Measurements from ENCODE around the gene KCNJ9. TPM values are rescaled to one million over a fixed set of nuclear protein-coding genes. Genes with fewer than 3 reads are reported as not detected.

The KCNJ9 gene
- total RNA-seq, 3 donors from 2014 or later, result not detected

GRCh38 chr1:160127865-160128523 lies 46.7 kb downstream of the KCNJ9 start:
- H3K4me1 Mint-ChIP-seq (ENCODE audit: low read depth), result no peaks in the 10 kb centered on the region

GRCh38 chr1:160128636-160129035 lies 47.3 kb downstream of the KCNJ9 start:
- DNase-seq (no peak), ATAC-seq (no peak)
- no peaks in the 10 kb centered on the region for H3K4me1 Mint-ChIP-seq (ENCODE audit: low read depth)
- peaks cover 13% of the 10 kb centered on the region for H3K27me3 Mint-ChIP-seq (ENCODE audit: low read depth)
- H3K9me3 Mint-ChIP-seq, result no peaks in the 10 kb centered on the region
- no peak overlapping the region for H3K4me3 Mint-ChIP-seq
- no peaks in the 10 kb centered on the region for H3K36me3 Mint-ChIP-seq (ENCODE audit: insufficient read depth)

More at GRCh38 chr1:160127865-160128523, 46.7 kb downstream of the KCNJ9 start:
- ATAC-seq (no peak), DNase-seq (no peak)
- H3K9me3 Mint-ChIP-seq, result no peaks in the 10 kb centered on the region
- H3K27me3 Mint-ChIP-seq (ENCODE audit: low read depth), result peaks cover 12% of the 10 kb centered on the region
- H3K4me3 Mint-ChIP-seq, result no peak overlapping the region
- no peaks in the 10 kb centered on the region for H3K36me3 Mint-ChIP-seq (ENCODE audit: insufficient read depth)

- peaks cover 13% of the 10 kb centered on the region for H3K27me3 Mint-ChIP-seq (ENCODE audit: low read depth)
- no peaks in the 10 kb centered on the region for H3K4me1 Mint-ChIP-seq (ENCODE audit: low read depth)
- no peak overlapping the region for H3K4me3 Mint-ChIP-seq
- ATAC-seq, result no peak
- no peaks in the 10 kb centered on the region for H3K36me3 Mint-ChIP-seq (ENCODE audit: insufficient read depth)
- no peaks in the 10 kb centered on the region for H3K9me3 Mint-ChIP-seq
- no peak for DNase-seq
These were observed 47.7 kb downstream of the KCNJ9 start for GRCh38 chr1:160129046-160129445.

GRCh38 chr1:160129558-160129957 lies 48.2 kb downstream of the KCNJ9 start:
- Mint-ChIP-seq H3K36me3 (ENCODE audit: insufficient read depth) (no peaks in the 10 kb centered on the region), H3K9me3 (no peaks in the 10 kb centered on the region), H3K27me3 (ENCODE audit: low read depth) (peaks cover 13% of the 10 kb centered on the region), H3K4me1 (ENCODE audit: low read depth) (no peaks in the 10 kb centered on the region), H3K4me3 (no peak overlapping the region)
- DNase-seq (no peak), ATAC-seq (no peak)

GRCh38 chr1:160129966-160130365 lies 48.6 kb downstream of the KCNJ9 start:
- ATAC-seq (no peak), DNase-seq (no peak)
- Mint-ChIP-seq H3K36me3 (ENCODE audit: insufficient read depth) (no peaks in the 10 kb centered on the region), H3K4me1 (ENCODE audit: low read depth) (no peaks in the 10 kb centered on the region), H3K4me3 (no peak overlapping the region), H3K9me3 (no peaks in the 10 kb centered on the region), H3K27me3 (ENCODE audit: low read depth) (peaks cover 14% of the 10 kb centered on the region)

GRCh38 chr1:160130486-160130885 lies 49.1 kb downstream of the KCNJ9 start:
- H3K4me3 Mint-ChIP-seq, result no peak overlapping the region
- ATAC-seq (no peak), DNase-seq (no peak)
- no peaks in the 10 kb centered on the region for H3K9me3 Mint-ChIP-seq
- H3K27me3 Mint-ChIP-seq (ENCODE audit: low read depth), result peaks cover 17% of the 10 kb centered on the region
- no peaks in the 10 kb centered on the region for H3K36me3 Mint-ChIP-seq (ENCODE audit: insufficient read depth)
- H3K4me1 Mint-ChIP-seq (ENCODE audit: low read depth), result no peaks in the 10 kb centered on the region

GRCh38 chr1:160130939-160131338 lies 49.6 kb downstream of the KCNJ9 start:
- H3K27me3 Mint-ChIP-seq (ENCODE audit: low read depth), result peaks cover 17% of the 10 kb centered on the region
- ATAC-seq (no peak), DNase-seq (no peak)
- H3K9me3 Mint-ChIP-seq, result no peaks in the 10 kb centered on the region
- no peaks in the 10 kb centered on the region for H3K36me3 Mint-ChIP-seq (ENCODE audit: insufficient read depth)
- H3K4me3 Mint-ChIP-seq, result no peak overlapping the region
- no peaks in the 10 kb centered on the region for H3K4me1 Mint-ChIP-seq (ENCODE audit: low read depth)

- H3K9me3 Mint-ChIP-seq, result no peaks in the 10 kb centered on the region
- H3K36me3 Mint-ChIP-seq (ENCODE audit: insufficient read depth), result no peaks in the 10 kb centered on the region
- peaks cover 17% of the 10 kb centered on the region for H3K27me3 Mint-ChIP-seq (ENCODE audit: low read depth)
- H3K4me3 Mint-ChIP-seq, result no peak overlapping the region
- H3K4me1 Mint-ChIP-seq (ENCODE audit: low read depth), result no peaks in the 10 kb centered on the region
- ATAC-seq (no peak), DNase-seq (no peak)
These were observed 50.6 kb downstream of the KCNJ9 start for GRCh38 chr1:160131803-160132565.

- H3K4me1 Mint-ChIP-seq (ENCODE audit: low read depth), result no peaks in the 10 kb centered on the region
- no peaks in the 10 kb centered on the region for H3K9me3 Mint-ChIP-seq
- no peaks in the 10 kb centered on the region for H3K36me3 Mint-ChIP-seq (ENCODE audit: insufficient read depth)
- DNase-seq, result no peak
- peaks cover 17% of the 10 kb centered on the region for H3K27me3 Mint-ChIP-seq (ENCODE audit: low read depth)
- no peak overlapping the region for H3K4me3 Mint-ChIP-seq
- no peak for ATAC-seq
These were observed 52.8 kb downstream of the KCNJ9 start for GRCh38 chr1:160133990-160134770.

- H3K36me3 Mint-ChIP-seq (ENCODE audit: insufficient read depth), result no peaks in the 10 kb centered on the region
- ATAC-seq, result no peak
- no peak overlapping the region for H3K4me3 Mint-ChIP-seq
- no peaks in the 10 kb centered on the region for H3K9me3 Mint-ChIP-seq
- H3K4me1 Mint-ChIP-seq (ENCODE audit: low read depth), result no peaks in the 10 kb centered on the region
- DNase-seq, result no peak
- peaks cover 21% of the 10 kb centered on the region for H3K27me3 Mint-ChIP-seq (ENCODE audit: low read depth)
These were observed 53.6 kb downstream of the KCNJ9 start for GRCh38 chr1:160134791-160135572.

- ATAC-seq (no peak), DNase-seq (no peak)
- peaks cover 23% of the 10 kb centered on the region for H3K27me3 Mint-ChIP-seq (ENCODE audit: low read depth)
- no peaks in the 10 kb centered on the region for H3K36me3 Mint-ChIP-seq (ENCODE audit: insufficient read depth)
- no peaks in the 10 kb centered on the region for H3K9me3 Mint-ChIP-seq
- no peaks in the 10 kb centered on the region for H3K4me1 Mint-ChIP-seq (ENCODE audit: low read depth)
- H3K4me3 Mint-ChIP-seq, result no peak overlapping the region
These were observed 55.0 kb downstream of the KCNJ9 start for GRCh38 chr1:160136121-160136925.

- no peak for ATAC-seq
- no peak for DNase-seq
- H3K27me3 Mint-ChIP-seq (ENCODE audit: low read depth), result peaks cover 22% of the 10 kb centered on the region
- no peaks in the 10 kb centered on the region for H3K9me3 Mint-ChIP-seq
- H3K4me1 Mint-ChIP-seq (ENCODE audit: low read depth), result no peaks in the 10 kb centered on the region
- no peak overlapping the region for H3K4me3 Mint-ChIP-seq
- no peaks in the 10 kb centered on the region for H3K36me3 Mint-ChIP-seq (ENCODE audit: insufficient read depth)
These were observed 55.5 kb downstream of the KCNJ9 start for GRCh38 chr1:160136926-160137200.

- peaks cover 17% of the 10 kb centered on the region for H3K27me3 Mint-ChIP-seq (ENCODE audit: low read depth)
- H3K9me3 Mint-ChIP-seq, result no peaks in the 10 kb centered on the region
- no peak for DNase-seq
- ATAC-seq, result no peak
- H3K36me3 Mint-ChIP-seq (ENCODE audit: insufficient read depth), result no peaks in the 10 kb centered on the region
- no peaks in the 10 kb centered on the region for H3K4me1 Mint-ChIP-seq (ENCODE audit: low read depth)
- no peak overlapping the region for H3K4me3 Mint-ChIP-seq
These were observed 56.0 kb downstream of the KCNJ9 start for GRCh38 chr1:160137216-160137862.
